ENCODE measurements around the gene COL10A1. TPM values are rescaled to one million over a fixed set of nuclear protein-coding genes. Genes with fewer than 3 reads are reported as not detected.

COL10A1 gene
- total and polyA plus RNA-seq, 2 of the 4 experiments (the other 2 are of a cell fraction) = 0.05 TPM; not detected in 1

- Histone ChIP-seq H2BK5ac (ENCODE audit: low read depth, low read length, poor library complexity, severe bottlenecking) (no peak overlapping the region), H3K4me3 (ENCODE audit: insufficient read depth, low read depth, low read length) (no peak overlapping the region), H3K4ac (ENCODE audit: low read depth, low read length) (no peak overlapping the region), H4K5ac (ENCODE audit: low read depth, low read length) (no peak overlapping the region), H3K9me3 (ENCODE audit: control insufficient read depth, insufficient read depth, low read length) (no peaks in the 10 kb centered on the region), H3K56ac (ENCODE audit: extremely low read depth, insufficient read depth, low read length) (no peak overlapping the region), H2BK15ac (ENCODE audit: low read depth, low read length) (no peak overlapping the region), H4K8ac (ENCODE audit: low read depth in 2 of 2, low read length in 2 of 2) (no peak overlapping the region), H2BK20ac (ENCODE audit: low read depth, low read length) (no peak overlapping the region), H3K9me1 (ENCODE audit: insufficient read depth, low read length) (no peaks in the 10 kb centered on the region; the same call in 1 of the 2 replicates), H2AFZ (replicated peaks; ENCODE audit: low read length, poor library complexity) (no peak overlapping the region), H3K4me2 (ENCODE audit: low read depth, low read length) (no peak overlapping the region), H3K9ac (ENCODE audit: low read depth, low read length) (no peak overlapping the region), H3K23ac (ENCODE audit: low read depth, low read length) (no peak overlapping the region), H2AK5ac (ENCODE audit: low read depth, low read length) (no peak overlapping the region), H2BK120ac (ENCODE audit: low read depth, low read length) (no peak overlapping the region), H3K27me3 (ENCODE audit: control insufficient read depth, insufficient read depth, low read length) (no peaks in the 10 kb centered on the region), H3K79me1 (ENCODE audit: low read depth in 1 of 2, low read length in 2 of 2) (no peaks in the 10 kb centered on the region), H3K14ac (replicated peaks; ENCODE audit: low read depth, low read length) (no peak overlapping the region), H2AK9ac (replicated peaks; ENCODE audit: low read depth, low read length, poor library complexity) (no peak overlapping the region), H4K20me1 (ENCODE audit: insufficient read depth, low read length) (no peaks in the 10 kb centered on the region), H3K4me1 (ENCODE audit: control insufficient read depth, insufficient read depth, low read length) (no peaks in the 10 kb centered on the region), H4K91ac (ENCODE audit: insufficient read depth, low read depth, low read length) (no peak overlapping the region), H3K36me3 (ENCODE audit: control insufficient read depth, insufficient read depth, low read length) (peaks cover 2% of the 10 kb centered on the region; the same call in 1 of the 2 replicates), H3K27ac (ENCODE audit: insufficient read depth, low read length) (no peak overlapping the region), H3K18ac (ENCODE audit: low read depth, low read length) (no peak overlapping the region)
- POLR2A ChIA-PET (ENCODE audit: unreplicated experiment) = no interaction called here
- dilution Hi-C loops (cut with HindIII; ENCODE audit: low sequenced_read_pairs, unreplicated experiment) (no loop called here), intact Hi-C loops (cut with micrococcal nuclease) (no loop called here), in situ Hi-C loops (cut with MboI; ENCODE audit: low sequenced_read_pairs) (no loop called here)
- DNase-seq (no peak), ATAC-seq (ENCODE audit: low read depth) (no peak)
- CTCF ChIA-PET = no interaction called here
- BruUV-seq (replicated peaks) = no TSS peak
- WGBS, 2 experiments (ENCODE audit: extremely low coverage in 2 of 2, insufficient read length in 1 of 2) = no CpG with 5 or more reads among the region's 1 CpG
- no peak for TF ChIP-seq CTCF (conservative IDR thresholded peaks at IDR 0.05; ENCODE audit: low read depth, low read length)
- TF ChIP-seq CEBPB (IDR thresholded peaks at IDR 0.05; ENCODE audit: low read depth, low read length) = no peak
- TF ChIP-seq RAD21 (IDR thresholded peaks at IDR 0.05; ENCODE audit: low read length) = no peak
- no peak for TF ChIP-seq MAZ (IDR thresholded peaks at IDR 0.05; ENCODE audit: borderline replicate concordance, low read depth, low read length)
- no peak for TF ChIP-seq RFX5 (IDR thresholded peaks at IDR 0.05; ENCODE audit: low read depth, low read length)
- TF ChIP-seq NFE2L2 (IDR thresholded peaks at IDR 0.05; ENCODE audit: low read depth, low read length) = no peak
- no peak for TF ChIP-seq SMC3 (IDR thresholded peaks at IDR 0.05; ENCODE audit: low read depth, low read length)
- TF ChIP-seq BHLHE40 (IDR thresholded peaks at IDR 0.05; ENCODE audit: low read depth, low read length) = no peak
- TF ChIP-seq USF2 (IDR thresholded peaks at IDR 0.05; ENCODE audit: low read depth, low read length) = no peak
- no peak for TF ChIP-seq CHD1 (IDR thresholded peaks at IDR 0.05; ENCODE audit: low read depth, low read length)
Measured at GRCh38 chr6:116136373-116136772, 10.4 kb upstream of the COL10A1 start.
